ENCODE data around the gene GRAMD2B. TPM values are rescaled to one million over a fixed set of nuclear protein-coding genes. Genes with fewer than 3 reads are reported as not detected.

Gene GRAMD2B
- total and polyA plus RNA-seq, 2 experiments from 2014 or later, result 18.9 to 32.5 TPM

- DNase-seq (ENCODE audit: low spot score), result no peak
- Histone ChIP-seq H4K20me1 (ENCODE audit: insufficient read depth, poor library complexity, severe bottlenecking) (no peaks in the 10 kb centered on the region), H3K9me3 (ENCODE audit: low read depth) (no peaks in the 10 kb centered on the region), H3K79me2 (no peaks in the 10 kb centered on the region), H3K4me3 (no peak overlapping the region), H3K36me3 (replicated peaks; ENCODE audit: insufficient read depth, low read depth) (no peaks in the 10 kb centered on the region), H3K27me3 (no peaks in the 10 kb centered on the region), H3K9me2 (replicated peaks; ENCODE audit: insufficient read depth) (no peaks in the 10 kb centered on the region), H2AFZ (no peak overlapping the region), H3K4me2 (no peak overlapping the region), H3K4me1 (ENCODE audit: insufficient read depth) (no peaks in the 10 kb centered on the region), H3K27ac (no peak overlapping the region)
- TF ChIP-seq EZH2phosphoT487 (IDR thresholded peaks at IDR 0.05; ENCODE audit: low read depth, severe bottlenecking, unreplicated experiment) (no peak), CTCF (IDR thresholded peaks at IDR 0.05; ENCODE audit: poor library complexity) (no peak), EZH2 (IDR thresholded peaks at IDR 0.05; ENCODE audit: borderline replicate concordance) (no peak)
These were observed 33.2 kb upstream of the GRAMD2B start for GRCh38 chr5:126390051-126390450.

DNA sequence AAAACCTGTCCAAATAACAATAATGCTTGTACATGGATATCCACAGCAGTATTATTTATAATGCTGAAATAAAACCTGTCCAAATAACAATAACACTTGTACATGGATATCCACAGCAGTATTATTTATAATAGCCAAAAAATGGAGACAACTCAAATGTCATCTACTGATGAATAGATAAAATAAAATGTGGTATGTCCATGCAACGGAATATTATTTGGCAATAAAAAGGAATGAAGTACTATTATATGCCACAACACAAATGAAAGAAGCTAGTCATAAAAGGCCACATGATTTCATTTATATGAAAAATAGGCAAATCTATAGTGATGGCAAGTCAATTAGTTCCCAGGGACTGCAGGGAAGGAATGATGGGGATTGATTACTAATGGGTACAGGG lies 31.8 kb upstream of the GRAMD2B start:
- H3K79me2 ChIP-seq, result no peaks in the 10 kb centered on the region
- no peak overlapping the region for H3K27ac ChIP-seq
- H3K4me3 ChIP-seq, result no peak overlapping the region
- H4K20me1 ChIP-seq (ENCODE audit: insufficient read depth, poor library complexity, severe bottlenecking), result no peaks in the 10 kb centered on the region
- H3K4me2 ChIP-seq, result no peak overlapping the region
- no peaks in the 10 kb centered on the region for H3K27me3 ChIP-seq
- no peaks in the 10 kb centered on the region for H3K9me2 ChIP-seq (replicated peaks; ENCODE audit: insufficient read depth)
- H3K9me3 ChIP-seq (ENCODE audit: low read depth), result no peaks in the 10 kb centered on the region
- H2AFZ ChIP-seq, result no peak overlapping the region
- H3K4me1 ChIP-seq (ENCODE audit: insufficient read depth), result no peaks in the 10 kb centered on the region
- no peaks in the 10 kb centered on the region for H3K36me3 ChIP-seq (replicated peaks; ENCODE audit: insufficient read depth, low read depth)
- no peak for TF ChIP-seq CTCF (IDR thresholded peaks at IDR 0.05; ENCODE audit: poor library complexity)
- 100% methylated on average over 1 of the region's 1 CpG for WGBS (ENCODE audit: low lambda C conversion rate, missing lambda C conversion rate)
- DNase-seq (ENCODE audit: low spot score), result no peak

DNA sequence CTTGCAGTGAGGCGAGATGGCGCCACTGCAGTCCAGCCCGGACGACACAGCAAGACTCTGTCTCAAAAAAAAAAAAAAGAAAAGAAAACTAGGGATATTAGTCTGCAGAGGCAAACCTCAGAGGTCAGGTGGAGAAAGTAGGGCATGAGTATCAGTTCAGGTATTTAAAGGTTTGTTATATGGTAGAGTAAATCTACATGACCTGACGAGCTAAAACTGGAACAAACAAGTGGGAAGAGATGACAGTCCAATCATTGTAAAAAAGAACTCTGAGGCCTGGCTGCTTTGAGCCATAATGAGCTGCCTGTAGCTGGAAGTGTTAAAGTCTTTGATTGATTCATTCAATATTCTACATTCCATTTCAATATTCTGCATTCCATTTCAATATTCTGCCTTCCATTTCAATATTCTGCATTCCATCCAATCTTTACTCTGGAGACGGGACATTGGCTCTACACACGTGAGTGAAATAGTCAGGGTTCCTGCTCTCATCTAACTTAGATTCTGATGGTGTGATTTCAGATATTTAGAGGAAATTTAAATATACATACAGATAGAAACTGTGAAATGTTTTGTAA lies 28.9 kb upstream of the GRAMD2B start:
- Histone ChIP-seq H3K27me3 (no peaks in the 10 kb centered on the region), H3K9me2 (replicated peaks; ENCODE audit: insufficient read depth) (no peaks in the 10 kb centered on the region), H3K9me3 (ENCODE audit: low read depth) (no peaks in the 10 kb centered on the region), H3K79me2 (no peaks in the 10 kb centered on the region), H3K4me3 (no peak overlapping the region), H2AFZ (no peak overlapping the region), H3K4me2 (no peak overlapping the region), H3K4me1 (ENCODE audit: insufficient read depth) (no peaks in the 10 kb centered on the region), H4K20me1 (ENCODE audit: insufficient read depth, poor library complexity, severe bottlenecking) (no peaks in the 10 kb centered on the region), H3K36me3 (replicated peaks; ENCODE audit: insufficient read depth, low read depth) (no peaks in the 10 kb centered on the region), H3K27ac (no peak overlapping the region)
- DNase-seq (ENCODE audit: low spot score), result no peak
- WGBS (ENCODE audit: low lambda C conversion rate, missing lambda C conversion rate), result 78% methylated on average over 7 of the region's 7 CpGs
- TF ChIP-seq EZH2phosphoT487 (IDR thresholded peaks at IDR 0.05; ENCODE audit: low read depth, severe bottlenecking, unreplicated experiment) (no peak), EZH2 (IDR thresholded peaks at IDR 0.05; ENCODE audit: borderline replicate concordance) (no peak), CTCF (IDR thresholded peaks at IDR 0.05; ENCODE audit: poor library complexity) (no peak)

GRCh38 chr5:126395198-126395597 lies 28.0 kb upstream of the GRAMD2B start:
- H3K4me2 ChIP-seq, result no peak overlapping the region
- peaks cover 4% of the 10 kb centered on the region for H3K79me2 ChIP-seq
- 68% methylated on average over 2 of the region's 2 CpGs for WGBS (ENCODE audit: low lambda C conversion rate, missing lambda C conversion rate)
- no peaks in the 10 kb centered on the region for H4K20me1 ChIP-seq (ENCODE audit: insufficient read depth, poor library complexity, severe bottlenecking)
- H3K27ac ChIP-seq, result no peak overlapping the region
- H3K27me3 ChIP-seq, result no peaks in the 10 kb centered on the region
- no peak overlapping the region for H3K4me3 ChIP-seq
- no peak overlapping the region for H2AFZ ChIP-seq
- H3K4me1 ChIP-seq (ENCODE audit: insufficient read depth), result no peaks in the 10 kb centered on the region
- DNase-seq (ENCODE audit: low spot score), result no peak
- H3K36me3 ChIP-seq (replicated peaks; ENCODE audit: insufficient read depth, low read depth), result no peaks in the 10 kb centered on the region
- no peaks in the 10 kb centered on the region for H3K9me3 ChIP-seq (ENCODE audit: low read depth)
- no peaks in the 10 kb centered on the region for H3K9me2 ChIP-seq (replicated peaks; ENCODE audit: insufficient read depth)
- no peak for TF ChIP-seq CTCF (IDR thresholded peaks at IDR 0.05; ENCODE audit: poor library complexity)
- TF ChIP-seq EZH2 (IDR thresholded peaks at IDR 0.05; ENCODE audit: borderline replicate concordance), result no peak
- TF ChIP-seq EZH2phosphoT487 (IDR thresholded peaks at IDR 0.05; ENCODE audit: low read depth, severe bottlenecking, unreplicated experiment), result no peak
